HCT116 (cell line): ENCODE measurements around the gene TMEM187. TPM values are rescaled to one million over a fixed set of nuclear protein-coding genes. Genes with fewer than 3 reads are reported as not detected.

ENCODE experiments used
- ATAC-seq: fragments of 200-7000 bp; cut with Tn5 transposase; 2 replicates; pipeline ENCODE4 v1.9.1; 2020; ENCODE audit warnings: mild to moderate bottlenecking, moderate library complexity
- BruUV-seq: library from RNA; stranded (reverse); fragments of 400-500 nt; replicated peaks from 2 replicates; lab custom pipeline; 2021; lab: Mats Ljungman, UMichigan
- CTCF ChIA-PET: fragments of 300-600 bp; sonication (Branson Sonifier 250); formaldehyde crosslinking; loops from one replicate; lab custom pipeline; 2021; ENCODE audit warnings: antibody characterized with exemption; lab: Charles Lee
- POLR2A ChIA-PET: fragments of 300-600, 350-600 bp; sonication (Branson Sonifier 250); formaldehyde crosslinking; loops from one replicate; lab custom pipeline; 2021; ENCODE audit warnings: antibody characterized with exemption; lab: Charles Lee
- RAD21 ChIA-PET, 2 experiments: fragments of 300-600 bp; sonication (Branson Sonifier 250); formaldehyde crosslinking; loops; one replicate each; lab custom pipeline; 2023; ENCODE audit warnings: low total read pairs in 2 of 2; ENCODE audit not compliant: uncharacterized antibody in 2 of 2, unreplicated experiment in 2 of 2, low non-redundant PET in 1 of 2; lab: Charles Lee
- DNase-seq: peaks from one replicate; pipeline ENCODE4 v3.0.0-alpha.2; 2010; ENCODE audit warnings: low read depth, low spot score
- H2AFZ ChIP-seq: fragments of 200-600 bp; shearing (Covaris generic), sonication (generic); 2 replicates; pipeline ENCODE4 v1.6.1; 2017; ENCODE audit warnings: low read depth, mixed run types, mixed read lengths, antibody characterized with exemption, low read length; ENCODE audit not compliant: poor library complexity, severe bottlenecking
- H3K27ac ChIP-seq: 2 replicates; pipeline ENCODE4 v1.5.1; 2012; ENCODE audit warnings: low read depth, low read length
- H3K27me3 ChIP-seq: fragments of 200-600 bp; sonication (generic); 2 replicates; pipeline ENCODE4 v1.6.1; 2016; ENCODE audit warnings: mixed run types, low read length, mixed read lengths; ENCODE audit not compliant: insufficient read depth
- H3K36me3 ChIP-seq, 2 experiments: fragments of 200-500 bp in 1 of 2; fragments of 200-600 bp in 1 of 2; sonication (Bioruptor generic) in 1 of 2; sonication (generic) in 1 of 2; 2 replicates each; pipeline versions ENCODE4 v1.5.1 to v1.6.1; 2014 to 2016; ENCODE audit warnings: low read length in 2 of 2, inconsistent platforms in 1 of 2, mixed read lengths in 1 of 2, mixed run types in 1 of 2; ENCODE audit not compliant: insufficient read depth in 2 of 2, control insufficient read depth in 1 of 2
- H3K4me1 ChIP-seq, 2 experiments: fragments of 200-600 bp in 1 of 2; sonication (generic) in 1 of 2; 2 replicates each; pipeline versions ENCODE4 v1.5.1 to v1.6.1; 2012 to 2017; ENCODE audit warnings: low read length in 2 of 2, inconsistent platforms in 1 of 2, mild to moderate bottlenecking in 1 of 2, mixed read lengths in 1 of 2, mixed run types in 1 of 2, moderate library complexity in 1 of 2; ENCODE audit not compliant: insufficient read depth in 2 of 2, control insufficient read depth in 1 of 2
- H3K4me2 ChIP-seq: fragments of 200-600 bp; sonication (generic); 2 replicates; pipeline ENCODE4 v1.6.1; 2017; ENCODE audit warnings: mixed run types, low read length, mixed read lengths
- H3K4me3 ChIP-seq, 2 experiments: fragments of 200-600 bp in 1 of 2; sonication (generic) in 1 of 2; replicated peaks in 1 of 2; 2 replicates each; pipeline ENCODE4 v1.5.1; 2011 to 2016; ENCODE audit warnings: low read length in 2 of 2, control low read depth in 1 of 2, low read depth in 1 of 2, mild to moderate bottlenecking in 1 of 2, mixed read lengths in 1 of 2, mixed run types in 1 of 2
- H3K79me2 ChIP-seq: fragments of 200-600 bp; sonication (generic); 2 replicates; pipeline ENCODE4 v1.6.1; 2017; ENCODE audit warnings: mild to moderate bottlenecking, mixed run types, low read length, moderate library complexity, mixed read lengths; ENCODE audit not compliant: insufficient read depth
- H3K9ac ChIP-seq: fragments of 200-600 bp; sonication (generic); 2 replicates; pipeline ENCODE4 v1.6.1; 2016; ENCODE audit warnings: low read length, mixed read lengths
- H3K9me2 ChIP-seq: fragments of 200-600 bp; sonication (generic), shearing (Covaris generic); 2 replicates; pipeline ENCODE4 v1.6.1; 2017; ENCODE audit warnings: mixed run types, mild to moderate bottlenecking, moderate library complexity; ENCODE audit not compliant: insufficient read depth
- H3K9me3 ChIP-seq, 2 experiments: fragments of 200-500 bp in 1 of 2; fragments of 200-600 bp in 1 of 2; sonication (Bioruptor generic) in 1 of 2; sonication (generic) in 1 of 2; 2 replicates each; pipeline ENCODE4 v1.6.1; 2014 to 2017; ENCODE audit warnings: low read length in 2 of 2, mixed read lengths in 2 of 2, inconsistent platforms in 1 of 2, low read depth in 1 of 2, mild to moderate bottlenecking in 1 of 2, mixed run types in 1 of 2, moderate library complexity in 1 of 2; ENCODE audit not compliant: control insufficient read depth in 1 of 2, insufficient read depth in 1 of 2
- H4K20me1 ChIP-seq: fragments of 200-600 bp; sonication (generic), shearing (Covaris generic); 2 replicates; pipeline ENCODE4 v1.6.1; 2017; ENCODE audit warnings: mixed run types, mild to moderate bottlenecking, moderate library complexity; ENCODE audit not compliant: insufficient read depth
- CTCF ChIP-seq, 3 experiments: fragments of 200-600 bp in 1 of 3; sonication (generic) in 1 of 3; IDR thresholded peaks in 2 of 3; conservative IDR thresholded peaks in 1 of 3; 2 replicates each; pipeline ENCODE4 v1.5.1; 2012 to 2017; ENCODE audit warnings: low read depth in 2 of 3, low read length in 2 of 3, antibody characterized with exemption in 1 of 3, borderline replicate concordance in 1 of 3, control low read depth in 1 of 3, mild to moderate bottlenecking in 1 of 3, mixed read lengths in 1 of 3, mixed run types in 1 of 3, moderate library complexity in 1 of 3; ENCODE audit not compliant: insufficient read depth in 1 of 3
- ELF1 ChIP-seq: IDR thresholded peaks from 2 replicates; pipeline ENCODE4 v1.6.1; 2012; ENCODE audit warnings: low read depth, borderline replicate concordance
- JUND ChIP-seq: IDR thresholded peaks from 2 replicates; pipeline ENCODE4 v1.6.1; 2012
- ZNF274 ChIP-seq: fragments of 200-500 bp; sonication (Bioruptor generic); IDR thresholded peaks from 2 replicates; pipeline ENCODE4 v1.6.1; 2014; ENCODE audit warnings: mild to moderate bottlenecking, low read depth, low read length, inconsistent platforms
- intact Hi-C: fragments of 100-400 bp; cut with micrococcal nuclease; formaldehyde crosslinking; loops from 2 replicates; pipeline ENCODE4 v1.10.0; 2022
- total RNA-seq: library from RNA; stranded (reverse); gene quantifications from one replicate; pipeline ENCODE4 v1.2.1, GENCODE V29; 2021; ENCODE audit not compliant: unreplicated experiment

TMEM187 gene
- total RNA-seq, 1 experiment from 2014 or later, result 12.6 TPM

DNA sequence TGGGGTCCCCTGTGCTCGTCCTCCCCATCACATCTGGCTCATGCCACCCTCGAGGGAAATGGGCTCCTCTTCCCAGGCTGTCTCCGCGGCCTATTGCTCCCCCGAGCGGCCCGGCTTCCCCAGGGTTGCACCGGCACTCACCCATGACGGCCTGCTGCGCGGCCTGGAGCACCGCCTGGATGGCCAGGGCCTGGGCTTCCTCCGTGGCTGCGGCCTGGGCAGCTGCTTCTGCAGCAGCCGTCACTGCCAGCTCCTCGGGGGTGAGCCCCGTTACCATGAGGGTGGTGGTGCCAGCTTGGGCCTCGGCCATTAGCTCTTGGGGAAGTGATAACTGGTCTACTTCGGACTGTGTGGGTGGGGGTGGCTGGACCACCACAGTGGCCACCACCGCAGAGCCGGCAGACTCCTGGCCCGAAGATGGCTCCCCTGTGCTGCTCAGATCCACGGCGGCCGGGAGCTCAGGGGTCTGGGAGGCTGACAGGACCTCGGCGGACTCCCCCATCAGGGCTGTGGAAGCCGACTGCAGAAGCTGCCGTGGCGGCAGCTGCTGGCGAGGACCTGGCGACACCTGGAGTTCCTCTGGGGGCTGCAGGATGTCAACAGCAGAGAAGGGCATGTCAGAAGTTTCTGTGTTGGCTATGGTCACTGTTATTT is 20.1 kb upstream of the TMEM187 start:
- Histone ChIP-seq H3K27ac (no peak overlapping the region), H3K9me2 (no peaks in the 10 kb centered on the region), H2AFZ (no peak overlapping the region), H3K9ac (no peak overlapping the region), H3K27me3 (no peaks in the 10 kb centered on the region), H3K4me3 (no peak overlapping the region), H3K4me1 (no peaks in the 10 kb centered on the region; a peak in 1 of 4 replicates), H3K4me2 (no peak overlapping the region), H3K9me3 (no peaks in the 10 kb centered on the region), H3K36me3 (peaks cover 0 to 17% of the 10 kb centered on the region in 2 experiments; a peak in 1 of 4 replicates), H3K79me2 (no peaks in the 10 kb centered on the region; the same call in 1 of the 2 replicates), H4K20me1 (no peaks in the 10 kb centered on the region)
- ChIA-PET CTCF (no interaction called here), POLR2A (no interaction called here), RAD21 (no interaction called here)
- no peak for ATAC-seq
- no TSS peak for BruUV-seq
- no peak for DNase-seq
- no peak for TF ChIP-seq JUND
- TF ChIP-seq ZNF274, result no peak
- intact Hi-C loops, result loop anchor here (1.0 to 2.0 kb wide), 2 partner anchors 28 to 188 kb away; partner anchors contain the start of gene PLXNB3

DNA sequence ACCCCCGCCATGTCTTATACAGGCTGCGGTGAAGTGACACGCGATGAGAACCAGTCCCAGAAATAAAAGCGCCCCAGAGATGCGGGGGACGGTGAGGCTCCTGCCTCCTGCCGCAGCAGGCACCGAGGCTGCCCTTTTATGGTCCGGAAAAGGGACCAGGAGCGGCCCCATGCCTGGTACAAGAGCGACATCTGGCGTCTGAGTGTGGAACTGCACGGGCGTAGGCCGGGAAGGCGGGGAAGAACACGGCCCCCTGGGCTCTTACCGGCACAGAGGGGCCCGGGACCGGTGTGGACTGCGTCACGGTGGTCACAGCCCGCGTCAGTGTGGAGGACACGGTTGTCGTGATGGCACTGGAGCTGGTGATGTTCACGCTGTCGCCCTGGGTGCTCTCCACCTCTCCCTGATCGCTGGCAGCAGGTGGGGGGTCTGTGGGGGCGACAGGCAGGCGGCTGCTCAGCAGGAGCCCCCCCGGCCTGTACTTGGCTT is 19.2 kb upstream of the TMEM187 start:
- BruUV-seq, result no TSS peak
- ChIA-PET RAD21 (no interaction called here), CTCF (no interaction called here), POLR2A (no interaction called here)
- Histone ChIP-seq H3K4me1 (no peaks in the 10 kb centered on the region), H3K36me3 (peaks cover 0 to 17% of the 10 kb centered on the region in 2 experiments; a peak in 1 of 4 replicates), H3K27me3 (no peaks in the 10 kb centered on the region), H4K20me1 (no peaks in the 10 kb centered on the region), H3K9me3 (no peaks in the 10 kb centered on the region), H3K27ac (no peak overlapping the region), H2AFZ (no peak overlapping the region), H3K4me3 (no peak overlapping the region), H3K9ac (no peak overlapping the region), H3K4me2 (no peak overlapping the region), H3K79me2 (no peaks in the 10 kb centered on the region; the same call in 1 of the 2 replicates), H3K9me2 (no peaks in the 10 kb centered on the region)
- DNase-seq (no peak), ATAC-seq (peak; percentile 72)
- TF ChIP-seq ELF1 (no peak), CTCF (IDR thresholded peaks at IDR 0.05 in 2 of 3, conservative IDR thresholded peaks at IDR 0.05 in 1 of 3; ENCODE audit: borderline replicate concordance in 1 of 3, insufficient read depth in 1 of 3, low read depth in 2 of 3, low read length in 2 of 3) (peak in 2 of 3 experiments; percentile 79 to 80; a peak in 4 of 6 replicates)
- intact Hi-C loops, result loop anchor here (1.0 to 2.0 kb wide), 2 partner anchors 29 to 189 kb away; partner anchors contain the start of gene PLXNB3
